Measurements from ENCODE around the gene NEUROD2.

NEUROD2 gene

GRCh38 chr17:39636587-39636926, 28.8 kb upstream of the NEUROD2 start:
- TF ChIP-seq, protein P1, sequence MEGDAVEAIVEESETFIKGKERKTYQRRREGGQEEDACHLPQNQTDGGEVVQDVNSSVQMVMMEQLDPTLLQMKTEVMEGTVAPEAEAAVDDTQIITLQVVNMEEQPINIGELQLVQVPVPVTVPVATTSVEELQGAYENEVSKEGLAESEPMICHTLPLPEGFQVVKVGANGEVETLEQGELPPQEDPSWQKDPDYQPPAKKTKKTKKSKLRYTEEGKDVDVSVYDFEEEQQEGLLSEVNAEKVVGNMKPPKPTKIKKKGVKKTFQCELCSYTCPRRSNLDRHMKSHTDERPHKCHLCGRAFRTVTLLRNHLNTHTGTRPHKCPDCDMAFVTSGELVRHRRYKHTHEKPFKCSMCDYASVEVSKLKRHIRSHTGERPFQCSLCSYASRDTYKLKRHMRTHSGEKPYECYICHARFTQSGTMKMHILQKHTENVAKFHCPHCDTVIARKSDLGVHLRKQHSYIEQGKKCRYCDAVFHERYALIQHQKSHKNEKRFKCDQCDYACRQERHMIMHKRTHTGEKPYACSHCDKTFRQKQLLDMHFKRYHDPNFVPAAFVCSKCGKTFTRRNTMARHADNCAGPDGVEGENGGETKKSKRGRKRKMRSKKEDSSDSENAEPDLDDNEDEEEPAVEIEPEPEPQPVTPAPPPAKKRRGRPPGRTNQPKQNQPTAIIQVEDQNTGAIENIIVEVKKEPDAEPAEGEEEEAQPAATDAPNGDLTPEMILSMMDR (IDR thresholded peaks at IDR 0.05; ENCODE audit: insufficient read depth, low read depth, low read length, missing control alignments) = no peak
- no peak for DNase-seq (ENCODE audit: low read depth)
- H3K4me3 ChIP-seq (ENCODE audit: low read depth, low read length) = peak overlapping the region; percentile 90

GRCh38 chr17:39635614-39636176, 28.0 kb upstream of the NEUROD2 start:
- no peak for DNase-seq (ENCODE audit: low read depth)
- no peak overlapping the region for H3K4me3 ChIP-seq (ENCODE audit: low read depth, low read length)
- TF ChIP-seq, protein P1 (IDR thresholded peaks at IDR 0.05; ENCODE audit: insufficient read depth, low read depth, low read length, missing control alignments) = no peak

GRCh38 chr17:39634384-39634871, 26.7 kb upstream of the NEUROD2 start:
- no peak overlapping the region for H3K4me3 ChIP-seq (ENCODE audit: low read depth, low read length)
- peak; percentile 33 for DNase-seq (ENCODE audit: low read depth)
- TF ChIP-seq, protein P1 (IDR thresholded peaks at IDR 0.05; ENCODE audit: insufficient read depth, low read depth, low read length, missing control alignments) = peak; percentile 64

GRCh38 chr17:39633570-39634183, 26.0 kb upstream of the NEUROD2 start:
- no peak for DNase-seq (ENCODE audit: low read depth)
- TF ChIP-seq, protein P1 (IDR thresholded peaks at IDR 0.05; ENCODE audit: insufficient read depth, low read depth, low read length, missing control alignments) = no peak
- H3K4me3 ChIP-seq (ENCODE audit: low read depth, low read length) = no peak overlapping the region

DNA sequence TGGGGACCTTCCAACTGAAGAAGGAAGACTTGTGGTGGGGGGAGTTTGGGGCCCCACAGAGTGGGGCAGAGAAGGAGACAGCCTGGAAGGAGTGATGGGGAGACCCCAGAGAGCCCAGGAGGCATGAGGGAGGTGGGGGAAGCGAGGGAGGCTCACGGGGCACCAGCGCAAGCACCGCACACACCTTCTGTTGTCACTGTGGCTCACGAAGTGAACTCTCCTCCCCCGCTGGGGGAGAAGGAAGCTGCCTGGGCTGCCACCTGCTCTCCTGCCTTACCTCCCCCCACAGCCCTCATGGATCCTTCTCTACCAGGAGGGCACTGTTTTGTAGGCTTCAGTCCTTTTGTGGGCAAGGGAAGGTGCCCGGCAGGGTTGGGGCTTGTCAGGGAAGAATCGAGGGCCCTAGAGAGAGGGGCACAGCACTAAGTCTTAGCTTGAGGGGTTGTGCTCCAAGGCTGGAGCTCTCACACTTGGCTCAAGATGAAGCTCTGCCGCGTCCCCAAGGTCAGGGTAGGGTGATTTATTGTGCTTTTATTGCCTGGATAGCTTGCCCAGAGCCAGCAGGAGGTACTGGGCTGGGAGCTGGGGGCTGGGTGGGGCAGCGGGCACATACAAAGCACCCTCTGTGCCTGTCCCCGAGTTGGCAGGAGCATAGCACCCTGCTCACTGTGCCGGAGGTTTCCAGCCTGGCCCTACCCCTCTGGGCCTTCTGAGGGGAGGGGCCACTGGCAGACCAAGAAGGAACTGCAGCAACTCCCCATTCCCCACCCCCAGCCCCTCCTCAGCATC, 24.6 kb upstream of the NEUROD2 start:
- no peak for DNase-seq (ENCODE audit: low read depth)

DNA sequence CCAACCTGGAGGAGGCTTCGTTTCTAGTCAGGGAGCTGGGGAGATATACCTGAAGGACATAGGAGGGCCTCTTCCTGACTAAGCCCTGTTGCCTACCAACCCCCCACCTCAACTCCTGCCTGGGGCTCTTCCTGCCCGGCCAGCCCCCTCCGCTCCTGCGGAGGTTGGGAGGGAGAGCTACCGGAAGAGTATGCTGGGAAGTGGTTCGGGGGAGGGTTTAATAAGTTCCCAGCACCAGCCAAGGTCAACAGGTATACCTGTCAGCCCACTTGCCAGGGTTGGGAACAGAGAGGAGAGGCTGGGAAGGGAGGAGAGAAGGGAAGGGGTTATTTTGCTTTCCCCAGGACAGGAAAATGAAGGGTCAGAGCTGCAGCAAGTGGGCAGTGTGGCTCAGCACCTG, 23.7 kb upstream of the NEUROD2 start:
- TF ChIP-seq, protein P1 (IDR thresholded peaks at IDR 0.05; ENCODE audit: insufficient read depth, low read depth, low read length, missing control alignments) = no peak
- H3K4me3 ChIP-seq (ENCODE audit: low read depth, low read length) = no peak overlapping the region
- no peak for DNase-seq (ENCODE audit: low read depth)

More for the DNA sequence above, 24.6 kb upstream of the NEUROD2 start:
- TF ChIP-seq, protein P1 (IDR thresholded peaks at IDR 0.05; ENCODE audit: insufficient read depth, low read depth, low read length, missing control alignments) = no peak
- no peak overlapping the region for H3K4me3 ChIP-seq (ENCODE audit: low read depth, low read length)

Data from GM12865 (cell line).